D721Med (cell line): ENCODE measurements around the gene AKT2.

ENCODE experiments used
- DNase-seq: peaks from one replicate; pipeline ENCODE4 v3.0.0; 2011; ENCODE audit warnings: low spot score; ENCODE audit not compliant: insufficient read length
- FAIRE-seq: peaks from 2 replicates; lab custom pipeline; 2011; peaks lifted over from hg19 to GRCh38; lab: Jason Lieb, UNC
- CTCF ChIP-seq: IDR thresholded peaks from 2 replicates; pipeline ENCODE4 v1.5.1; 2012; ENCODE audit warnings: mild to moderate bottlenecking, control low read depth; ENCODE audit not compliant: insufficient read depth; ENCODE audit errors: missing control alignments

Gene AKT2

GRCh38 chr19:40280608-40281221, 4.4 kb downstream of the AKT2 start:
- no peak for TF ChIP-seq CTCF
- DNase-seq: no peak
- FAIRE-seq: no peak

- no peak for TF ChIP-seq CTCF
- DNase-seq (no peak), FAIRE-seq (no peak)
Observed at GRCh38 chr19:40279761-40280607, 5.2 kb downstream of the AKT2 start.

- DNase-seq (no peak), FAIRE-seq (no peak)
- TF ChIP-seq CTCF: no peak
Observed at GRCh38 chr19:40279120-40279551, 6.0 kb downstream of the AKT2 start.

- FAIRE-seq: no peak
- DNase-seq: no peak
- TF ChIP-seq CTCF: no peak
Observed at GRCh38 chr19:40278361-40279035, 6.6 kb downstream of the AKT2 start.

- no peak for TF ChIP-seq CTCF
- FAIRE-seq: no peak
- DNase-seq: no peak
Observed at GRCh38 chr19:40277356-40278059, 7.6 kb downstream of the AKT2 start.

GRCh38 chr19:40274585-40275544, 10.3 kb downstream of the AKT2 start:
- FAIRE-seq: no peak
- no peak for TF ChIP-seq CTCF
- DNase-seq: no peak
